ENCODE results near the gene SPRED1.

SPRED1 gene

DNA sequence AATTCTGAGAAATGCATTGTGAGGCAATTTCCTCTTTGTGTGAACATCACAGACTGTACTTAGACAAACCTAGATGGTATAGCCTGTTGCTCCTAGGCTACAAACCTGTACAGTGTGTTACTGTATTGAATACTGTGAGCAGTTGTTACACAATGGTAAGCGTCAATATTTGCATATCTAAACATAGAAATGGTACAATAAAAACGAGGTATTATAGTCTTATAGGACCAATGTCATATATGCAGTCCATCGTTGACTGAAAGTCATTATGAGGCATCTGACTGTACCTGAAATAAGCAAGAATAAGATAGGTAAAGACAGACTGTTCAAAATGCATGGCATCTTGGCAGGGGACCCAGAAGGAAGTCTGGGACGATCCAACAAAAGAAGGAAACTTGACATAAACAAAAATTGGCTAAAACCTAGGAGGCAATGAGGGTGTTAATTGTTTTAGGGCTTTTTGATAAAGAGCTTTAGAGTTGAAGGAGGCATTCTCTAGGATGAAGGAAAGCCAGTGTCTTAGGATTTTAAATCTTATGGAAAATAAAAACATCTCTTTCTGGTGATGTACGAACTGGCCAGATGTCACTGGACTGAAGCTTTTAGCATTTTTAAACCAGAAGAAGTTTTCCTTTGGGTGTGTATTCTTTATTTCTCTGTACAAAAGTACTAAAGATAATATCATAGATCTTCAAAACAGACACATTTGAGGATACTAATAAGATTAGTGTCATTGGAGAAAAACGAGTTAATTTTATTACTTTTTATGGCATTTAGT lies 9.2 kb upstream of the SPRED1 start:
- DNase-seq (ENCODE audit: low spot score): no peak
- ATAC-seq (ENCODE audit: low read depth): no peak
- Histone ChIP-seq H3K4me3 (ENCODE audit: severe bottlenecking) (no peak overlapping the region), H3K27ac (ENCODE audit: poor library complexity, severe bottlenecking) (no peak overlapping the region), H3K9me3 (ENCODE audit: severe bottlenecking) (no peaks in the 10 kb centered on the region), H3K36me3 (ENCODE audit: low read depth) (no peaks in the 10 kb centered on the region), H3K4me1 (ENCODE audit: insufficient read depth, poor library complexity, severe bottlenecking) (no peaks in the 10 kb centered on the region), H3K27me3 (ENCODE audit: insufficient read depth, poor library complexity, severe bottlenecking) (no peaks in the 10 kb centered on the region)
- TF ChIP-seq, protein P1, sequence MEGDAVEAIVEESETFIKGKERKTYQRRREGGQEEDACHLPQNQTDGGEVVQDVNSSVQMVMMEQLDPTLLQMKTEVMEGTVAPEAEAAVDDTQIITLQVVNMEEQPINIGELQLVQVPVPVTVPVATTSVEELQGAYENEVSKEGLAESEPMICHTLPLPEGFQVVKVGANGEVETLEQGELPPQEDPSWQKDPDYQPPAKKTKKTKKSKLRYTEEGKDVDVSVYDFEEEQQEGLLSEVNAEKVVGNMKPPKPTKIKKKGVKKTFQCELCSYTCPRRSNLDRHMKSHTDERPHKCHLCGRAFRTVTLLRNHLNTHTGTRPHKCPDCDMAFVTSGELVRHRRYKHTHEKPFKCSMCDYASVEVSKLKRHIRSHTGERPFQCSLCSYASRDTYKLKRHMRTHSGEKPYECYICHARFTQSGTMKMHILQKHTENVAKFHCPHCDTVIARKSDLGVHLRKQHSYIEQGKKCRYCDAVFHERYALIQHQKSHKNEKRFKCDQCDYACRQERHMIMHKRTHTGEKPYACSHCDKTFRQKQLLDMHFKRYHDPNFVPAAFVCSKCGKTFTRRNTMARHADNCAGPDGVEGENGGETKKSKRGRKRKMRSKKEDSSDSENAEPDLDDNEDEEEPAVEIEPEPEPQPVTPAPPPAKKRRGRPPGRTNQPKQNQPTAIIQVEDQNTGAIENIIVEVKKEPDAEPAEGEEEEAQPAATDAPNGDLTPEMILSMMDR (IDR thresholded peaks at IDR 0.05; ENCODE audit: poor library complexity, severe bottlenecking): no peak

GRCh38 chr15:38247336-38247735 lies 5.3 kb upstream of the SPRED1 start:
- Histone ChIP-seq H3K4me3 (ENCODE audit: severe bottlenecking) (no peak overlapping the region), H3K36me3 (ENCODE audit: low read depth) (no peaks in the 10 kb centered on the region), H3K27ac (ENCODE audit: poor library complexity, severe bottlenecking) (no peak overlapping the region), H3K4me1 (ENCODE audit: insufficient read depth, poor library complexity, severe bottlenecking) (no peaks in the 10 kb centered on the region), H3K27me3 (ENCODE audit: insufficient read depth, poor library complexity, severe bottlenecking) (no peaks in the 10 kb centered on the region), H3K9me3 (ENCODE audit: severe bottlenecking) (no peaks in the 10 kb centered on the region)
- TF ChIP-seq, protein P1 (IDR thresholded peaks at IDR 0.05; ENCODE audit: poor library complexity, severe bottlenecking): no peak
- ATAC-seq (ENCODE audit: low read depth) (no peak), DNase-seq (ENCODE audit: low spot score) (no peak)

GRCh38 chr15:38253351-38253781 lies 730 bp downstream of the SPRED1 start:
- Histone ChIP-seq H3K27me3 (ENCODE audit: insufficient read depth, poor library complexity, severe bottlenecking) (no peaks in the 10 kb centered on the region), H3K4me1 (ENCODE audit: insufficient read depth, poor library complexity, severe bottlenecking) (peaks cover 35% of the 10 kb centered on the region), H3K27ac (ENCODE audit: poor library complexity, severe bottlenecking) (peak overlapping the region; percentile 93), H3K9me3 (ENCODE audit: severe bottlenecking) (no peaks in the 10 kb centered on the region), H3K4me3 (ENCODE audit: severe bottlenecking) (peak overlapping the region; percentile 76), H3K36me3 (ENCODE audit: low read depth) (peaks cover 6% of the 10 kb centered on the region; the same call in 1 of the 2 replicates)
- TF ChIP-seq, protein P1 (IDR thresholded peaks at IDR 0.05; ENCODE audit: poor library complexity, severe bottlenecking): no peak
- ATAC-seq (ENCODE audit: low read depth): peak; percentile 17
- no peak for DNase-seq (ENCODE audit: low spot score)

- peaks cover 10% of the 10 kb centered on the region; the same call in 1 of the 2 replicates for H3K36me3 ChIP-seq (ENCODE audit: low read depth)
- no peaks in the 10 kb centered on the region for H3K27me3 ChIP-seq (ENCODE audit: insufficient read depth, poor library complexity, severe bottlenecking)
- peak overlapping the region; percentile 76 for H3K4me3 ChIP-seq (ENCODE audit: severe bottlenecking)
- no peak for DNase-seq (ENCODE audit: low spot score)
- peak overlapping the region; percentile 93 for H3K27ac ChIP-seq (ENCODE audit: poor library complexity, severe bottlenecking)
- H3K4me1 ChIP-seq (ENCODE audit: insufficient read depth, poor library complexity, severe bottlenecking): peaks cover 37% of the 10 kb centered on the region
- TF ChIP-seq, protein P1 (IDR thresholded peaks at IDR 0.05; ENCODE audit: poor library complexity, severe bottlenecking): no peak
- no peaks in the 10 kb centered on the region for H3K9me3 ChIP-seq (ENCODE audit: severe bottlenecking)
- peak; percentile 47 for ATAC-seq (ENCODE audit: low read depth)
Measured at GRCh38 chr15:38254051-38254883, 1.6 kb downstream of the SPRED1 start.

Data from RWPE2 (cell line).